Upper lobe of left lung (tissue), 4 donors: ENCODE data around the gene KHSRP.

Experiments used
- CTCF ChIP-seq, 6 experiments: fragments of 450-650 bp in 4 of 6; fragments of 200-600 bp in 2 of 6; sonication (generic) in 2 of 6; IDR thresholded peaks; one replicate each; pipeline ENCODE4 v1.5.1; 2016 to 2019; ENCODE audit warnings: antibody characterized with exemption in 6 of 6
- EP300 ChIP-seq, 4 donors: sonication (generic); formaldehyde crosslinking; IDR thresholded peaks; one replicate each; pipeline ENCODE4 v1.5.1; 2017; ENCODE audit warnings: antibody characterized with exemption in 4 of 4, control low read depth in 2 of 4
- POLR2A ChIP-seq, 4 donors: fragments of 450-650 bp; IDR thresholded peaks; one replicate each; pipeline ENCODE4 v1.5.1; 2016 to 2017; ENCODE audit warnings: antibody characterized with exemption in 4 of 4, mild to moderate bottlenecking in 2 of 4
- POLR2AphosphoS5 ChIP-seq, 2 donors: sonication (generic); formaldehyde crosslinking; IDR thresholded peaks; one replicate each; pipeline ENCODE4 v1.5.1; 2017; ENCODE audit warnings: antibody characterized with exemption in 2 of 2

- TF ChIP-seq CTCF (IDR thresholded peaks at IDR 0.05) = no peak
- no peak for TF ChIP-seq EP300 (IDR thresholded peaks at IDR 0.05)
- no peak for TF ChIP-seq POLR2A (IDR thresholded peaks at IDR 0.05)
- no peak for TF ChIP-seq POLR2AphosphoS5 (IDR thresholded peaks at IDR 0.05)
Observed at GRCh38 chr19:6413291-6413690, 11.3 kb downstream of the KHSRP start.
